ENCODE results near the gene RASEF. TPM values are rescaled to one million over a fixed set of nuclear protein-coding genes. Genes with fewer than 3 reads are reported as not detected.

Gene RASEF
- total RNA-seq, 4 donors from 2014 or later: 0.16 to 0.82 (median 0.41) TPM; not detected in 1

DNA sequence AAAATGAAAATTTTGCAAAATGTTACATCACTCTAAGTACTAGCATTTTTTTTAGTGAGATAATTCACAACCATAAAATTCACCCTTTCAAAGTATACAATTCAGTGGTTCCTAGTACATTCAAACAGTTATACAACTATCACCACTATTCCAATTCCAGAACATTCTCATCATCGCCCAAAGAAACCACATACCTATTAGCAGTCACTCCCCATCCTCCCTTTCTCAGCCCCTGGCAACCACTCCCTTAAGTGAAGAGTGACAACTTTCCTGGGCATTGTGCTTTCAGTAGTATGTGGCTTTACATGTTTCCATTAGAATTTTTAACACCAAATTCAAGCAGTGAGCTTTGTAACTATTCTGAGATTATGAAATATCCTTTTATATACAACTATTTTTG lies 81.4 kb downstream of the RASEF start:
- in situ Hi-C loops (cut with MboI; ENCODE audit: low sequenced_read_pairs in 4 of 4): no loop called here
- H3K36me3 ChIP-seq: no peaks in the 10 kb centered on the region
- no peak for ATAC-seq
- intact Hi-C loops (cut with DNase I; ENCODE audit: low total_unique reads): no loop called here
- no peak for DNase-seq
- H3K4me1 ChIP-seq: no peaks in the 10 kb centered on the region
- no peak overlapping the region for H3K27ac ChIP-seq
- TF ChIP-seq CTCF (IDR thresholded peaks at IDR 0.05 in 4 of 5, conservative IDR thresholded peaks at IDR 0.05 in 1 of 5) (no peak), POLR2A (IDR thresholded peaks at IDR 0.05) (no peak)
- H3K4me3 ChIP-seq: no peak overlapping the region
- H3K27me3 ChIP-seq: no peaks in the 10 kb centered on the region
- H3K9me3 ChIP-seq: no peaks in the 10 kb centered on the region

DNA sequence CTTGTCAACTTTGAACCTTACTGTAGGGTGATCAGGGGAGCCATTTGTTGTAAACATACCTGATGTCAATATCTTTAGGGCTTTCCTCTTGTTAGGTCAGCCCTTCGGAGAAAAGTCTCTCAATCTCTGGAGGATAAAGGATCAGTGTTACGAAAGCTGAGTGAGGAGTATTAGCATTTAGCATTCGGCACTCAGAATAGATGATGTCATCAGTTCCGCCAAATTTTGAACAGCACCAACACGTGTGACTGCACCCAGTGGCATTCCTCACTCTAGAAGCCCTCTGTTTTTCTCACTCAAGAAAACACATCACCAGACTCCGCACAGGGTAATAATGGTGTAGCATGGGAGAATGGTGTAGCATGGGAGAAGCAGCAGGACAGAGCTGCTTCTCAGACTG lies 87.8 kb downstream of the RASEF start:
- intact Hi-C loops (cut with DNase I; ENCODE audit: low total_unique reads): no loop called here
- in situ Hi-C loops (cut with MboI; ENCODE audit: low sequenced_read_pairs in 4 of 4): no loop called here
- DNase-seq: no peak
- Histone ChIP-seq H3K27me3 (no peaks in the 10 kb centered on the region), H3K4me1 (no peaks in the 10 kb centered on the region), H3K36me3 (no peaks in the 10 kb centered on the region), H3K9me3 (no peaks in the 10 kb centered on the region), H3K27ac (no peak overlapping the region), H3K4me3 (no peak overlapping the region)
- TF ChIP-seq POLR2A (IDR thresholded peaks at IDR 0.05): no peak
- TF ChIP-seq CTCF (IDR thresholded peaks at IDR 0.05 in 4 of 5, conservative IDR thresholded peaks at IDR 0.05 in 1 of 5): no peak
- no peak for ATAC-seq

- H3K4me3 ChIP-seq: no peak overlapping the region
- in situ Hi-C loops (cut with MboI; ENCODE audit: low sequenced_read_pairs in 4 of 4): no loop called here
- ATAC-seq (no peak), DNase-seq (no peak)
- H3K36me3 ChIP-seq: no peaks in the 10 kb centered on the region
- TF ChIP-seq CTCF (IDR thresholded peaks at IDR 0.05 in 4 of 5, conservative IDR thresholded peaks at IDR 0.05 in 1 of 5): no peak
- no peak for TF ChIP-seq POLR2A (IDR thresholded peaks at IDR 0.05)
- no peaks in the 10 kb centered on the region for H3K4me1 ChIP-seq
- no peaks in the 10 kb centered on the region for H3K9me3 ChIP-seq
- H3K27me3 ChIP-seq: no peaks in the 10 kb centered on the region
- intact Hi-C loops (cut with DNase I; ENCODE audit: low total_unique reads): no loop called here
- no peak overlapping the region for H3K27ac ChIP-seq
Observed at GRCh38 chr9:82972446-82972845, 90.5 kb downstream of the RASEF start.

DNA sequence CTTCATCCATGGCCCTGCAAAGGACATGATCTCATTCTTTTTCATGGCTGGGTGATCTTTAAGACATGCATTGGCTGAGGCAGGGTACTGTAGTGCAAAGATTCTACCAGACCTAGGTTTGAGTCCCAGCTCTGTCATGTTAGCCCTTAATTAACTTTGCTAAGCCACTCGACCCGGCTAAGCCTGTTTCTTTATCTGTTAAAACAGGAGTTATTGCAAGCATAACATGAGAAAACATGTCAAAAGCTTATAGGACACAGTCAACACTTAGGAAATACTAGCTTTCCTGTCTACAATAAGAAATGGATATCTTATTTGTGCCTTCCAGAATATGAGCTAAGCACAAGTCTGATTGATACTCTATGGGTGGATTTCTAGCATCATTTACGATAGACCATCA lies 92.6 kb downstream of the RASEF start:
- H3K27ac ChIP-seq: no peak overlapping the region
- no peaks in the 10 kb centered on the region for H3K36me3 ChIP-seq
- H3K9me3 ChIP-seq: no peaks in the 10 kb centered on the region
- no peaks in the 10 kb centered on the region for H3K27me3 ChIP-seq
- no peak for DNase-seq
- no peak overlapping the region for H3K4me3 ChIP-seq
- H3K4me1 ChIP-seq: no peaks in the 10 kb centered on the region
- in situ Hi-C loops (cut with MboI; ENCODE audit: low sequenced_read_pairs in 4 of 4) (no loop called here), intact Hi-C loops (cut with DNase I; ENCODE audit: low total_unique reads) (no loop called here)
- TF ChIP-seq CTCF (IDR thresholded peaks at IDR 0.05 in 4 of 5, conservative IDR thresholded peaks at IDR 0.05 in 1 of 5): no peak
- no peak for TF ChIP-seq POLR2A (IDR thresholded peaks at IDR 0.05)
- ATAC-seq: no peak

- no peak for DNase-seq
- in situ Hi-C loops (cut with MboI; ENCODE audit: low sequenced_read_pairs in 4 of 4): no loop called here
- intact Hi-C loops (cut with DNase I; ENCODE audit: low total_unique reads): no loop called here
- Histone ChIP-seq H3K4me3 (no peak overlapping the region), H3K36me3 (no peaks in the 10 kb centered on the region), H3K27ac (no peak overlapping the region), H3K9me3 (no peaks in the 10 kb centered on the region), H3K4me1 (no peaks in the 10 kb centered on the region), H3K27me3 (no peaks in the 10 kb centered on the region)
- no peak for ATAC-seq
- TF ChIP-seq POLR2A (IDR thresholded peaks at IDR 0.05): no peak
- TF ChIP-seq CTCF (IDR thresholded peaks at IDR 0.05 in 4 of 5, conservative IDR thresholded peaks at IDR 0.05 in 1 of 5): no peak
Observed at GRCh38 chr9:82969291-82969690, 93.7 kb downstream of the RASEF start.
